A549 (cell line): ENCODE results near the gene TNS1. TPM values are rescaled to one million over a fixed set of nuclear protein-coding genes. Genes with fewer than 3 reads are reported as not detected.

Source experiments
- ATAC-seq, 2 experiments: fragments of 200-7000 bp in 1 of 2; fragments of >200 bp in 1 of 2; cut with Nextera tagmentation in 1 of 2; cut with Tn5 transposase in 1 of 2; 3 replicates each; pipeline versions ENCODE4 v1.8.0 to v1.9.1; 2018 to 2020; ENCODE audit warnings: mild to moderate bottlenecking in 1 of 2, moderate library complexity in 1 of 2
- CTCF ChIA-PET: fragments of 300-600 bp; sonication (Branson Sonifier 250); formaldehyde crosslinking; extraction: SDS; loops from one replicate; lab custom pipeline; 2021; ENCODE audit warnings: antibody characterized with exemption, inconsistent platforms; lab: Yijun Ruan, JAX
- POLR2A ChIA-PET: fragments of 350-600 bp; formaldehyde crosslinking; extraction: SDS; loops from one replicate; lab custom pipeline; 2021; ENCODE audit warnings: antibody characterized with exemption, inconsistent platforms; lab: Yijun Ruan, JAX
- DNase-seq, 2 experiments: peaks; one replicate each; pipeline versions ENCODE4 v3.0.0 to v3.0.0-alpha.2; 2011 to 2016; ENCODE audit warnings: low read depth in 1 of 2, low spot score in 1 of 2
- FAIRE-seq: peaks from 2 replicates; lab custom pipeline; 2011; peaks lifted over from hg19 to GRCh38; lab: Jason Lieb, UNC
- H3K27ac ChIP-seq, 2 experiments: fragments of >200 bp; sonication (Bioruptor Twin); formaldehyde crosslinking; 3 replicates each; pipeline ENCODE4 v1.5.1; 2016 to 2017
- H3K4me1 ChIP-seq: fragments of >200 bp; sonication (Bioruptor Twin); formaldehyde crosslinking; 3 replicates; pipeline ENCODE4 v1.6.1; 2016
- H3K4me2 ChIP-seq: fragments of >200 bp; sonication (Bioruptor Twin); formaldehyde crosslinking; 3 replicates; pipeline ENCODE4 v1.6.1; 2016
- H3K4me3 ChIP-seq: fragments of >200 bp; sonication (Bioruptor Twin); formaldehyde crosslinking; 3 replicates; pipeline ENCODE4 v1.5.1; 2016
- H3K9me3 ChIP-seq: fragments of >200 bp; sonication (Bioruptor Twin); formaldehyde crosslinking; 3 replicates; pipeline ENCODE4 v1.6.1; 2016
- BHLHE40 ChIP-seq: IDR thresholded peaks from 2 replicates; pipeline ENCODE4 v1.6.1; 2012; ENCODE audit warnings: low read depth, low read length, inconsistent platforms
- CBX2 ChIP-seq: fragments of 200-600 bp; sonication (generic); IDR thresholded peaks from 2 replicates; pipeline ENCODE4 v1.6.1; 2016; ENCODE audit warnings: low read depth, mild to moderate bottlenecking, borderline replicate concordance
- CBX8 ChIP-seq: fragments of 200-600 bp; sonication (generic); IDR thresholded peaks from 2 replicates; pipeline ENCODE4 v1.6.1; 2016
- CEBPB ChIP-seq, 2 experiments: fragments of >200 bp in 1 of 2; sonication (Bioruptor Twin) in 1 of 2; formaldehyde crosslinking in 1 of 2; IDR thresholded peaks; 2 replicates each; pipeline ENCODE4 v1.6.1; 2012 to 2016
- EHF ChIP-seq: fragments of 250-450 bp; sonication (Bioruptor Pico); IDR thresholded peaks from 2 replicates; pipeline ENCODE4 v1.5.0; 2020; ENCODE audit warnings: mild to moderate bottlenecking
- EHMT2 ChIP-seq: fragments of 200-600 bp; sonication (generic); IDR thresholded peaks from 2 replicates; pipeline ENCODE4 v1.6.1; 2016; ENCODE audit warnings: antibody characterized with exemption, low read depth, mild to moderate bottlenecking, moderate library complexity
- FOSB ChIP-seq: fragments of 250-450 bp; sonication (Bioruptor Pico); IDR thresholded peaks from 2 replicates; pipeline ENCODE4 v1.5.0; 2020; ENCODE audit warnings: mild to moderate bottlenecking, moderate library complexity
- GATA3 ChIP-seq: IDR thresholded peaks from 2 replicates; pipeline ENCODE4 v1.6.1; 2012; ENCODE audit warnings: borderline replicate concordance
- HES2 ChIP-seq: fragments of >200 bp; sonication (Bioruptor Twin); formaldehyde crosslinking; IDR thresholded peaks from 2 replicates; pipeline ENCODE4 v1.6.1; 2016
- HEYL ChIP-seq: fragments of 250-450 bp; sonication (Bioruptor Pico); IDR thresholded peaks from 2 replicates; pipeline ENCODE4 v1.8.0; 2021; ENCODE audit warnings: mild to moderate bottlenecking, moderate library complexity
- HOXA7 ChIP-seq: fragments of 250-450 bp; sonication (Bioruptor Pico); IDR thresholded peaks from 2 replicates; pipeline ENCODE4 v1.5.0; 2020; ENCODE audit warnings: mild to moderate bottlenecking, moderate library complexity
- MAFK ChIP-seq: fragments of 450-650 bp; IDR thresholded peaks from 2 replicates; pipeline ENCODE4 v1.6.1; 2014; ENCODE audit not compliant: partially characterized antibody
- MYC ChIP-seq: IDR thresholded peaks from 2 replicates; pipeline ENCODE4 v1.6.1; 2012; ENCODE audit warnings: mild to moderate bottlenecking, inconsistent platforms, low read length, improper control_type of control experiment, borderline replicate concordance
- NPAS2 ChIP-seq: fragments of 250-450 bp; sonication (Bioruptor Pico); IDR thresholded peaks from 2 replicates; pipeline ENCODE4 v1.8.0; 2022; ENCODE audit warnings: mild to moderate bottlenecking, moderate library complexity, borderline replicate concordance
- PHF8 ChIP-seq: fragments of 200-600 bp; sonication (generic); IDR thresholded peaks from 2 replicates; pipeline ENCODE4 v1.6.1; 2016; ENCODE audit warnings: low read depth, mild to moderate bottlenecking, antibody characterized with exemption, moderate library complexity, borderline replicate concordance
- POLR2A ChIP-seq: IDR thresholded peaks from 2 replicates; pipeline ENCODE4 v1.6.1; 2012; ENCODE audit warnings: mild to moderate bottlenecking, low read length
- RARB ChIP-seq: fragments of 250-450 bp; sonication (Bioruptor Pico); IDR thresholded peaks from 2 replicates; pipeline ENCODE4 v1.8.0; 2021; ENCODE audit warnings: mild to moderate bottlenecking, moderate library complexity
- RCOR1 ChIP-seq: fragments of 150-350 bp; IDR thresholded peaks from 2 replicates; pipeline ENCODE4 v1.6.1; 2014; ENCODE audit warnings: antibody characterized with exemption, low read length, low read depth
- REST ChIP-seq: fragments of 200-600 bp; sonication (generic); IDR thresholded peaks from 2 replicates; pipeline ENCODE4 v1.6.1; 2016; ENCODE audit warnings: antibody characterized with exemption, mild to moderate bottlenecking, moderate library complexity
- SMC3 ChIP-seq: fragments of >200 bp; sonication (Bioruptor Twin); formaldehyde crosslinking; IDR thresholded peaks from 3 replicates; pipeline ENCODE4 v1.6.1; 2018; ENCODE audit warnings: inconsistent platforms
- TFCP2L1 ChIP-seq: fragments of 250-450 bp; sonication (Bioruptor Pico); IDR thresholded peaks from 2 replicates; pipeline ENCODE4 v1.5.0; 2021; ENCODE audit warnings: mild to moderate bottlenecking
- ZC3H11A ChIP-seq: fragments of 450-650 bp; IDR thresholded peaks from 2 replicates; pipeline ENCODE4 v1.6.1; 2014; ENCODE audit warnings: antibody characterized with exemption, mild to moderate bottlenecking
- ZNF302 ChIP-seq: fragments of 250-450 bp; sonication (Bioruptor Pico); IDR thresholded peaks from 2 replicates; pipeline ENCODE4 v1.9.0; 2021; ENCODE audit warnings: inconsistent platforms, mild to moderate bottlenecking, moderate library complexity
- WGBS: methylation state at CpG from one replicate; pipeline ENCODE4 v1.1.6; 2017; ENCODE audit errors: missing lambda C conversion rate; 5-methylcytosine and 5-hydroxymethylcytosine counted together
- polyA plus RNA-seq, 4 experiments: library from polyadenylated mRNA; depleted of rRNA in 3 of 4; stranded (reverse); fragments of >200 nt; fragmentation: RNase III in 1 of 4; extraction: RNeasy Plus Mini Kit Qiagen cat#74134 plus additional on column Dnase treatment in 1 of 4; gene quantifications; 2 replicates in 3 of 4; 3 replicates in 1 of 4; pipeline ENCODE4 v1.2.3, GENCODE V29; 2011 to 2017
- TF ChIP-seq, protein P1 (sequence below): IDR thresholded peaks from 2 replicates; pipeline ENCODE4 v1.6.1; 2012
- TF ChIP-seq, protein P2 (sequence below): IDR thresholded peaks from 2 replicates; pipeline ENCODE4 v1.6.1; 2012; ENCODE audit warnings: low read depth, borderline replicate concordance
- TF ChIP-seq, protein P3 (sequence below): fragments of 250-450 bp; sonication (Bioruptor Pico); IDR thresholded peaks from 2 replicates; pipeline ENCODE4 v1.5.0; 2020; ENCODE audit warnings: low read depth, mild to moderate bottlenecking, moderate library complexity

TNS1 gene
- polyA plus RNA-seq, 2 of the 4 experiments (the other 2 are of a cell fraction) = 4.9 to 10.6 TPM

GRCh38 chr2:217821536-217822147, 181.2 kb downstream of the TNS1 start:
- FAIRE-seq (no peak), ATAC-seq (no peak), DNase-seq (no peak)
- POLR2A ChIA-PET = no interaction called here
- WGBS = 87% methylated on average over 3 of the region's 12 CpGs
- CTCF ChIA-PET = interaction anchor here (0.7 to 1.0 kb wide), 2 partner anchors 32 to 36 kb away, joined by 3 to 4 read pairs; no protein-coding TSS in a partner anchor
- no peaks in the 10 kb centered on the region for H3K9me3 ChIP-seq
- no peak overlapping the region for H3K27ac ChIP-seq
- H3K4me3 ChIP-seq = no peak overlapping the region
- H3K4me1 ChIP-seq = no peaks in the 10 kb centered on the region
- H3K4me2 ChIP-seq = no peak overlapping the region
- no peak for TF ChIP-seq EHMT2
- no peak for TF ChIP-seq EHF (CRISPR knock-in tag)
- TF ChIP-seq PHF8 = no peak
- TF ChIP-seq HOXA7 (CRISPR knock-in tag) = no peak
- no peak for TF ChIP-seq NPAS2
- TF ChIP-seq, protein P1, sequence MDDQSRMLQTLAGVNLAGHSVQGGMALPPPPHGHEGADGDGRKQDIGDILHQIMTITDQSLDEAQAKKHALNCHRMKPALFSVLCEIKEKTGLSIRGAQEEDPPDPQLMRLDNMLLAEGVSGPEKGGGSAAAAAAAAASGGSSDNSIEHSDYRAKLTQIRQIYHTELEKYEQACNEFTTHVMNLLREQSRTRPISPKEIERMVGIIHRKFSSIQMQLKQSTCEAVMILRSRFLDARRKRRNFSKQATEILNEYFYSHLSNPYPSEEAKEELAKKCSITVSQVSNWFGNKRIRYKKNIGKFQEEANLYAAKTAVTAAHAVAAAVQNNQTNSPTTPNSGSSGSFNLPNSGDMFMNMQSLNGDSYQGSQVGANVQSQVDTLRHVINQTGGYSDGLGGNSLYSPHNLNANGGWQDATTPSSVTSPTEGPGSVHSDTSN = no peak
- no peak for TF ChIP-seq ZNF302
- TF ChIP-seq, protein P2, sequence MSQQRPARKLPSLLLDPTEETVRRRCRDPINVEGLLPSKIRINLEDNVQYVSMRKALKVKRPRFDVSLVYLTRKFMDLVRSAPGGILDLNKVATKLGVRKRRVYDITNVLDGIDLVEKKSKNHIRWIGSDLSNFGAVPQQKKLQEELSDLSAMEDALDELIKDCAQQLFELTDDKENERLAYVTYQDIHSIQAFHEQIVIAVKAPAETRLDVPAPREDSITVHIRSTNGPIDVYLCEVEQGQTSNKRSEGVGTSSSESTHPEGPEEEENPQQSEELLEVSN = no peak

- no peak for FAIRE-seq
- no peak for DNase-seq
- H3K4me1 ChIP-seq = no peaks in the 10 kb centered on the region
- ChIA-PET CTCF (interaction anchor here (0.6 to 1.5 kb wide), 3 partner anchors 32 to 1054 kb away, joined by 3 to 4 read pairs (median 3); no protein-coding TSS in a partner anchor), POLR2A (no interaction called here)
- no peak overlapping the region for H3K4me2 ChIP-seq
- ATAC-seq = no peak
- H3K9me3 ChIP-seq = no peaks in the 10 kb centered on the region
- WGBS = 72% methylated on average over 4 of the region's 4 CpGs
- H3K4me3 ChIP-seq = no peak overlapping the region
- no peak overlapping the region for H3K27ac ChIP-seq
- TF ChIP-seq CEBPB (IDR thresholded peaks at IDR 0.05) = no peak
- TF ChIP-seq ZC3H11A = no peak
- no peak for TF ChIP-seq SMC3
- TF ChIP-seq, protein P3, sequence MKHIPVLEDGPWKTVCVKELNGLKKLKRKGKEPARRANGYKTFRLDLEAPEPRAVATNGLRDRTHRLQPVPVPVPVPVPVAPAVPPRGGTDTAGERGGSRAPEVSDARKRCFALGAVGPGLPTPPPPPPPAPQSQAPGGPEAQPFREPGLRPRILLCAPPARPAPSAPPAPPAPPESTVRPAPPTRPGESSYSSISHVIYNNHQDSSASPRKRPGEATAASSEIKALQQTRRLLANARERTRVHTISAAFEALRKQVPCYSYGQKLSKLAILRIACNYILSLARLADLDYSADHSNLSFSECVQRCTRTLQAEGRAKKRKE (CRISPR knock-in tag) = no peak
- TF ChIP-seq POLR2A = no peak
- no peak for TF ChIP-seq TFCP2L1 (CRISPR knock-in tag)
- TF ChIP-seq MYC = no peak
- TF ChIP-seq GATA3 = no peak
- TF ChIP-seq CBX2 = no peak
- no peak for TF ChIP-seq ZNF302
- no peak for TF ChIP-seq RARB (CRISPR knock-in tag)
- TF ChIP-seq REST = no peak
- TF ChIP-seq HEYL (CRISPR knock-in tag) = no peak
- TF ChIP-seq CBX8 = no peak
- TF ChIP-seq FOSB (CRISPR knock-in tag) = no peak
- TF ChIP-seq RCOR1 = no peak
- TF ChIP-seq PHF8 = no peak
- TF ChIP-seq MAFK = no peak
- TF ChIP-seq BHLHE40 = no peak
- TF ChIP-seq HES2 = no peak
Measured at GRCh38 chr2:217820904-217821303, 181.9 kb downstream of the TNS1 start.
